A673 (cell line): ENCODE data around the gene SIRT6. TPM values are rescaled to one million over a fixed set of nuclear protein-coding genes. Genes with fewer than 3 reads are reported as not detected.
"Not testable (repeated sequence)": the region's sequence is repeated elsewhere in the genome, so short reads cannot be mapped to it uniquely, and the experiment has no call there.

Source experiments
- BruUV-seq: library from RNA; stranded (reverse); fragments of 400-500 nt; replicated peaks from 2 replicates; lab custom pipeline; 2021; lab: Mats Ljungman, UMichigan
- CTCF ChIA-PET: fragments of 300-600 bp; sonication (Branson Sonifier 250); formaldehyde crosslinking; loops from one replicate; lab custom pipeline; 2022; ENCODE audit warnings: antibody characterized with exemption; lab: Charles Lee
- POLR2A ChIA-PET: fragments of 300-600 bp; sonication (Branson Sonifier 250); formaldehyde crosslinking; loops from one replicate; lab custom pipeline; 2022; ENCODE audit warnings: antibody characterized with exemption; ENCODE audit not compliant: low non-redundant PET; lab: Charles Lee
- DNase-seq: peaks from one replicate; pipeline ENCODE4 v3.0.0-alpha.2; 2015; ENCODE audit warnings: low spot score
- H3K27ac ChIP-seq: fragments of 200-600 bp; sonication (generic); 2 replicates; pipeline ENCODE4 v1.5.1; 2016; ENCODE audit warnings: mixed run types, low read depth, mild to moderate bottlenecking, mixed read lengths, antibody characterized with exemption, low read length; ENCODE audit not compliant: poor library complexity, severe bottlenecking
- H3K27me3 ChIP-seq: fragments of 200-600 bp; sonication (generic); replicated peaks from 2 replicates; pipeline ENCODE4 v1.6.1; 2017; ENCODE audit warnings: mixed run types, low read depth, mild to moderate bottlenecking, mixed read lengths, antibody characterized with exemption, low read length; ENCODE audit not compliant: insufficient read depth, poor library complexity
- H3K36me3 ChIP-seq: fragments of 200-600 bp; sonication (generic); 2 replicates; pipeline ENCODE4 v1.6.1; 2016; ENCODE audit warnings: mixed run types, mild to moderate bottlenecking, mixed read lengths, antibody characterized with exemption, low read length; ENCODE audit not compliant: insufficient read depth, poor library complexity, severe bottlenecking
- H3K4me1 ChIP-seq: fragments of 200-600 bp; sonication (generic); 2 replicates; pipeline ENCODE4 v1.6.1; 2017; ENCODE audit warnings: mixed run types, mild to moderate bottlenecking, mixed read lengths, antibody characterized with exemption, low read length; ENCODE audit not compliant: insufficient read depth, poor library complexity, severe bottlenecking
- H3K4me3 ChIP-seq: fragments of 200-600 bp; sonication (generic); 2 replicates; pipeline ENCODE4 v1.5.1; 2016; ENCODE audit warnings: low read depth, mixed run types, mild to moderate bottlenecking, mixed read lengths, low read length; ENCODE audit not compliant: poor library complexity, severe bottlenecking
- H3K9me3 ChIP-seq: fragments of 200-600 bp; sonication (generic); 2 replicates; pipeline ENCODE4 v1.6.1; 2016; ENCODE audit warnings: mixed run types, low read depth, mild to moderate bottlenecking, mixed read lengths, antibody characterized with exemption, low read length; ENCODE audit not compliant: poor library complexity, severe bottlenecking
- CTCF ChIP-seq: fragments of 300-800, 200-600 bp; sonication (generic); conservative IDR thresholded peaks from 2 replicates; pipeline ENCODE4 v1.5.1; 2017; ENCODE audit warnings: low read depth, mild to moderate bottlenecking, antibody characterized with exemption, low read length, moderate library complexity, mixed read lengths
- EZH2 ChIP-seq: fragments of 200-600 bp; sonication (generic); IDR thresholded peaks from 2 replicates; pipeline ENCODE4 v1.6.1; 2017; ENCODE audit warnings: borderline replicate concordance, low read depth, mild to moderate bottlenecking, mixed read lengths, antibody characterized with exemption, low read length; ENCODE audit not compliant: poor library complexity, severe bottlenecking
- intact Hi-C: fragments of 100-400 bp; cut with micrococcal nuclease; formaldehyde crosslinking; loops from one replicate; pipeline ENCODE4 v1.10.0; 2022; ENCODE audit not compliant: unreplicated experiment
- total RNA-seq: library from RNA; stranded (reverse); gene quantifications from 2 replicates; pipeline ENCODE4 v1.2.3, GENCODE V29; 2021

The SIRT6 gene
- total RNA-seq, 1 experiment from 2014 or later = 36.3 TPM

- Histone ChIP-seq H3K4me1 (peaks cover 7% of the 10 kb centered on the region), H3K36me3 (no peaks in the 10 kb centered on the region), H3K27ac (no peak overlapping the region), H3K9me3 (no peaks in the 10 kb centered on the region), H3K4me3 (no peak overlapping the region), H3K27me3 (no peaks in the 10 kb centered on the region)
- intact Hi-C loops = no loop called here
- ChIA-PET CTCF (interaction anchor here (0.6 kb wide), 1 partner anchor 126 kb away, joined by 3 read pairs; no protein-coding TSS in a partner anchor), POLR2A (no interaction called here)
- DNase-seq = no peak
- no TSS peak for BruUV-seq
- TF ChIP-seq EZH2 (no peak), CTCF (no peak)
Observed at GRCh38 chr19:4225885-4226284, 43.5 kb upstream of the SIRT6 start.

GRCh38 chr19:4224470-4224869, 42.1 kb upstream of the SIRT6 start:
- ChIA-PET CTCF (interaction anchor here (0.9 kb wide), 1 partner anchor 17 kb away, joined by 3 read pairs; no protein-coding TSS in a partner anchor), POLR2A (no interaction called here)
- no peak overlapping the region for H3K27ac ChIP-seq
- intact Hi-C loops = no loop called here
- H3K4me3 ChIP-seq = no peak overlapping the region
- no peaks in the 10 kb centered on the region for H3K36me3 ChIP-seq
- TF ChIP-seq CTCF (no peak), EZH2 (no peak)
- peaks cover 7% of the 10 kb centered on the region for H3K4me1 ChIP-seq
- no peaks in the 10 kb centered on the region for H3K27me3 ChIP-seq
- H3K9me3 ChIP-seq = no peaks in the 10 kb centered on the region
- DNase-seq = no peak
- no TSS peak for BruUV-seq

- Histone ChIP-seq H3K4me3 (no peak overlapping the region), H3K4me1 (no peaks in the 10 kb centered on the region), H3K9me3 (no peaks in the 10 kb centered on the region), H3K36me3 (no peaks in the 10 kb centered on the region), H3K27me3 (no peaks in the 10 kb centered on the region), H3K27ac (no peak overlapping the region)
- intact Hi-C loops = no loop called here
- ChIA-PET POLR2A (interaction anchor here (0.6 to 0.7 kb wide), 2 partner anchors 69 to 89 kb away, joined by 3 to 4 read pairs; no protein-coding TSS in a partner anchor), CTCF (interaction anchor here (0.6 kb wide), 2 partner anchors 14 to 81 kb away, joined by 3 to 4 read pairs; no protein-coding TSS in a partner anchor)
- TF ChIP-seq CTCF = no peak
- TF ChIP-seq EZH2 = no peak
- no TSS peak for BruUV-seq
- DNase-seq = no peak
Observed at GRCh38 chr19:4220188-4220587, 37.8 kb upstream of the SIRT6 start.

GRCh38 chr19:4218523-4218922, 36.2 kb upstream of the SIRT6 start:
- H3K27me3 ChIP-seq, H3K27ac ChIP-seq, H3K36me3 ChIP-seq, intact Hi-C loops, H3K9me3 ChIP-seq, DNase-seq, BruUV-seq, H3K4me3 ChIP-seq, H3K4me1 ChIP-seq, POLR2A ChIA-PET: not testable (repeated sequence)
- CTCF ChIA-PET = interaction anchor here (0.7 kb wide), 1 partner anchor 17 kb away, joined by 18 read pairs; no protein-coding TSS in a partner anchor
